ENCODE measurements around the gene SRSF1.

The SRSF1 gene

GRCh38 chr17:58032691-58033415 lies 25.8 kb upstream of the SRSF1 start:
- TF ChIP-seq FOXP2 (optimal IDR thresholded peaks at IDR 0.05; ENCODE audit: borderline replicate concordance, extremely low read depth, extremely low read length, insufficient read depth) (no peak), TAF1 (IDR thresholded peaks at IDR 0.05; ENCODE audit: borderline replicate concordance, insufficient read depth, low read length) (no peak), REST (IDR thresholded peaks at IDR 0.05; ENCODE audit: insufficient read depth in 1 of 2, low read depth in 2 of 2, low read length in 2 of 2) (no peak), SIN3A (IDR thresholded peaks at IDR 0.05; ENCODE audit: borderline replicate concordance, insufficient read depth, low read length) (no peak), POLR2AphosphoS5 (IDR thresholded peaks at IDR 0.05; ENCODE audit: low read depth, low read length) (no peak)

- no peak for TF ChIP-seq FOXP2 (optimal IDR thresholded peaks at IDR 0.05; ENCODE audit: borderline replicate concordance, extremely low read depth, extremely low read length, insufficient read depth)
- TF ChIP-seq SIN3A (IDR thresholded peaks at IDR 0.05; ENCODE audit: borderline replicate concordance, insufficient read depth, low read length), result no peak
- no peak for TF ChIP-seq POLR2AphosphoS5 (IDR thresholded peaks at IDR 0.05; ENCODE audit: low read depth, low read length)
- TF ChIP-seq REST (IDR thresholded peaks at IDR 0.05; ENCODE audit: insufficient read depth in 1 of 2, low read depth in 2 of 2, low read length in 2 of 2), result no peak
- TF ChIP-seq TAF1 (IDR thresholded peaks at IDR 0.05; ENCODE audit: borderline replicate concordance, insufficient read depth, low read length), result no peak
These were observed 21.5 kb upstream of the SRSF1 start for GRCh38 chr17:58028578-58028977.

- TF ChIP-seq SIN3A (IDR thresholded peaks at IDR 0.05; ENCODE audit: borderline replicate concordance, insufficient read depth, low read length) (no peak), TAF1 (IDR thresholded peaks at IDR 0.05; ENCODE audit: borderline replicate concordance, insufficient read depth, low read length) (no peak), FOXP2 (optimal IDR thresholded peaks at IDR 0.05; ENCODE audit: borderline replicate concordance, extremely low read depth, extremely low read length, insufficient read depth) (no peak), POLR2AphosphoS5 (IDR thresholded peaks at IDR 0.05; ENCODE audit: low read depth, low read length) (no peak), REST (IDR thresholded peaks at IDR 0.05; ENCODE audit: insufficient read depth in 1 of 2, low read depth in 2 of 2, low read length in 2 of 2) (no peak)
These were observed 13.4 kb upstream of the SRSF1 start for GRCh38 chr17:58020401-58020800.

GRCh38 chr17:58019521-58019920 lies 12.5 kb upstream of the SRSF1 start:
- TF ChIP-seq REST (IDR thresholded peaks at IDR 0.05; ENCODE audit: insufficient read depth in 1 of 2, low read depth in 2 of 2, low read length in 2 of 2) (no peak), SIN3A (IDR thresholded peaks at IDR 0.05; ENCODE audit: borderline replicate concordance, insufficient read depth, low read length) (no peak), POLR2AphosphoS5 (IDR thresholded peaks at IDR 0.05; ENCODE audit: low read depth, low read length) (no peak), FOXP2 (optimal IDR thresholded peaks at IDR 0.05; ENCODE audit: borderline replicate concordance, extremely low read depth, extremely low read length, insufficient read depth) (no peak), TAF1 (IDR thresholded peaks at IDR 0.05; ENCODE audit: borderline replicate concordance, insufficient read depth, low read length) (no peak)

Measured in PFSK-1 (cell line).